HEK293 (cell line): ENCODE measurements around the gene TEX19.

ENCODE experiments used
- CTCF ChIA-PET: fragments of 350-600 bp; formaldehyde crosslinking; extraction: SDS; loops from one replicate; lab custom pipeline; 2021; ENCODE audit warnings: antibody characterized with exemption; lab: Yijun Ruan, JAX
- POLR2A ChIA-PET: fragments of 300-600 bp; formaldehyde crosslinking; extraction: SDS; loops from one replicate; lab custom pipeline; 2020; ENCODE audit warnings: antibody characterized with exemption, inconsistent platforms; lab: Yijun Ruan, JAX
- H3K27ac ChIP-seq: fragments of 200-500 bp; sonication (Bioruptor generic); 2 replicates; pipeline ENCODE4 v1.5.1; 2014; ENCODE audit warnings: low read depth, low read length, control low read depth, inconsistent platforms; ENCODE audit errors: extremely low read depth
- H3K36me3 ChIP-seq, 2 experiments: fragments of 200-500 bp in 1 of 2; sonication (Bioruptor generic) in 1 of 2; 1 replicate in 1 of 2; 2 replicates in 1 of 2; pipeline ENCODE4 v1.5.1; 2014 to 2017; ENCODE audit warnings: inconsistent platforms in 2 of 2, low read length in 2 of 2; ENCODE audit not compliant: control insufficient read depth in 2 of 2, insufficient read depth in 1 of 2
- H3K4me1 ChIP-seq: fragments of 200-500 bp; sonication (Bioruptor generic); 2 replicates; pipeline ENCODE4 v1.5.1; 2014; ENCODE audit warnings: mild to moderate bottlenecking, low read length, inconsistent platforms; ENCODE audit not compliant: control insufficient read depth, insufficient read depth
- H3K4me3 ChIP-seq: 2 replicates; pipeline ENCODE4 v1.5.1; 2011; ENCODE audit warnings: low read depth, mild to moderate bottlenecking, control low read depth, low read length, moderate library complexity
- H3K9me3 ChIP-seq: fragments of 200-500 bp; sonication (Bioruptor generic); 2 replicates; pipeline ENCODE4 v1.5.1; 2014; ENCODE audit warnings: low read depth, low read length, inconsistent platforms; ENCODE audit not compliant: control insufficient read depth, insufficient read depth
- BCL11A ChIP-seq: fragments of 450-650 bp; formaldehyde crosslinking; IDR thresholded peaks from 2 replicates; pipeline ENCODE4 v1.5.1; 2016; ENCODE audit warnings: low read depth, missing biosample characterization, missing genetic modification characterization
- BCL11B ChIP-seq: fragments of 450-650 bp; formaldehyde crosslinking; IDR thresholded peaks from 2 replicates; pipeline ENCODE4 v1.5.1; 2016; ENCODE audit warnings: low read depth, missing biosample characterization, missing genetic modification characterization
- EGR2 ChIP-seq: fragments of 450-650 bp; formaldehyde crosslinking; IDR thresholded peaks from 2 replicates; pipeline ENCODE4 v1.5.1; 2016; ENCODE audit warnings: low read depth, missing biosample characterization, missing genetic modification characterization
- GLIS2 ChIP-seq: fragments of 450-650 bp; formaldehyde crosslinking; IDR thresholded peaks from 2 replicates; pipeline ENCODE4 v1.5.1; 2016; ENCODE audit warnings: missing biosample characterization, missing genetic modification characterization
- MZF1 ChIP-seq: fragments of 450-650 bp; formaldehyde crosslinking; IDR thresholded peaks from 2 replicates; pipeline ENCODE4 v1.5.1; 2017; ENCODE audit warnings: missing biosample characterization, missing genetic modification characterization, borderline replicate concordance
- WT1 ChIP-seq: fragments of 450-650 bp; formaldehyde crosslinking; IDR thresholded peaks from 2 replicates; pipeline ENCODE4 v1.5.1; 2016; ENCODE audit warnings: missing biosample characterization, missing genetic modification characterization
- ZBTB21 ChIP-seq: fragments of 450-650 bp; formaldehyde crosslinking; IDR thresholded peaks from 2 replicates; pipeline ENCODE4 v1.5.1; 2017; ENCODE audit warnings: missing biosample characterization, missing genetic modification characterization
- ZNF10 ChIP-seq: fragments of 450-650 bp; formaldehyde crosslinking; IDR thresholded peaks from 2 replicates; pipeline ENCODE4 v1.5.1; 2017; ENCODE audit warnings: missing biosample characterization, missing genetic modification characterization
- ZNF114 ChIP-seq: fragments of 450-650 bp; formaldehyde crosslinking; IDR thresholded peaks from 2 replicates; pipeline ENCODE4 v1.5.0; 2017; ENCODE audit warnings: missing biosample characterization, missing genetic modification characterization
- ZNF174 ChIP-seq: fragments of 450-650 bp; formaldehyde crosslinking; IDR thresholded peaks from 2 replicates; pipeline ENCODE4 v1.5.0; 2017; ENCODE audit warnings: missing biosample characterization, mild to moderate bottlenecking, missing genetic modification characterization
- ZNF184 ChIP-seq: fragments of 450-650 bp; IDR thresholded peaks from 2 replicates; pipeline ENCODE4 v1.5.1; 2018; ENCODE audit warnings: missing biosample characterization, mild to moderate bottlenecking, missing genetic modification characterization
- ZNF311 ChIP-seq: fragments of 450-650 bp; formaldehyde crosslinking; IDR thresholded peaks from 2 replicates; pipeline ENCODE4 v1.5.1; 2017; ENCODE audit warnings: missing biosample characterization, missing genetic modification characterization, borderline replicate concordance
- ZNF341 ChIP-seq: fragments of 450-650 bp; formaldehyde crosslinking; IDR thresholded peaks from 2 replicates; pipeline ENCODE4; 2016; ENCODE audit warnings: low read depth, missing biosample characterization, missing genetic modification characterization
- ZNF600 ChIP-seq: fragments of 450-650 bp; formaldehyde crosslinking; IDR thresholded peaks from 2 replicates; pipeline ENCODE4 v1.5.1; 2016; ENCODE audit warnings: missing biosample characterization, missing genetic modification characterization
- ZNF624 ChIP-seq: fragments of 450-650 bp; formaldehyde crosslinking; IDR thresholded peaks from 2 replicates; pipeline ENCODE4 v1.5.1; 2017; ENCODE audit warnings: missing biosample characterization, missing genetic modification characterization
- ZNF629 ChIP-seq: fragments of 450-650 bp; formaldehyde crosslinking; IDR thresholded peaks from 2 replicates; pipeline ENCODE4 v1.5.1; 2017; ENCODE audit warnings: missing biosample characterization, missing genetic modification characterization
- ZSCAN23 ChIP-seq: fragments of 450-650 bp; formaldehyde crosslinking; IDR thresholded peaks from 2 replicates; pipeline ENCODE4 v1.5.1; 2016; ENCODE audit warnings: missing biosample characterization, missing genetic modification characterization
- TF ChIP-seq, protein P1 (sequence below): fragments of 450-650 bp; formaldehyde crosslinking; conservative IDR thresholded peaks from 2 replicates; pipeline ENCODE4 v1.5.1; 2016; ENCODE audit warnings: low read depth, missing biosample characterization, missing genetic modification characterization
- TF ChIP-seq, protein P2 (sequence below): fragments of 450-650 bp; formaldehyde crosslinking; IDR thresholded peaks from 2 replicates; pipeline ENCODE4 v1.5.1; 2016; ENCODE audit warnings: missing biosample characterization, missing genetic modification characterization
- TF ChIP-seq, protein P3 (sequence below): fragments of 450-650 bp; formaldehyde crosslinking; IDR thresholded peaks from 2 replicates; pipeline ENCODE4 v1.5.1; 2016; ENCODE audit warnings: missing biosample characterization, missing genetic modification characterization
- TF ChIP-seq, protein P4 (sequence below): fragments of 450-650 bp; formaldehyde crosslinking; IDR thresholded peaks from 2 replicates; pipeline ENCODE4 v1.5.1; 2016; ENCODE audit warnings: missing biosample characterization, missing genetic modification characterization
- TF ChIP-seq, protein P5 (sequence below): fragments of 450-650 bp; formaldehyde crosslinking; IDR thresholded peaks from 2 replicates; pipeline ENCODE4 v1.5.1; 2016; ENCODE audit warnings: missing biosample characterization, missing genetic modification characterization

TEX19 gene

DNA sequence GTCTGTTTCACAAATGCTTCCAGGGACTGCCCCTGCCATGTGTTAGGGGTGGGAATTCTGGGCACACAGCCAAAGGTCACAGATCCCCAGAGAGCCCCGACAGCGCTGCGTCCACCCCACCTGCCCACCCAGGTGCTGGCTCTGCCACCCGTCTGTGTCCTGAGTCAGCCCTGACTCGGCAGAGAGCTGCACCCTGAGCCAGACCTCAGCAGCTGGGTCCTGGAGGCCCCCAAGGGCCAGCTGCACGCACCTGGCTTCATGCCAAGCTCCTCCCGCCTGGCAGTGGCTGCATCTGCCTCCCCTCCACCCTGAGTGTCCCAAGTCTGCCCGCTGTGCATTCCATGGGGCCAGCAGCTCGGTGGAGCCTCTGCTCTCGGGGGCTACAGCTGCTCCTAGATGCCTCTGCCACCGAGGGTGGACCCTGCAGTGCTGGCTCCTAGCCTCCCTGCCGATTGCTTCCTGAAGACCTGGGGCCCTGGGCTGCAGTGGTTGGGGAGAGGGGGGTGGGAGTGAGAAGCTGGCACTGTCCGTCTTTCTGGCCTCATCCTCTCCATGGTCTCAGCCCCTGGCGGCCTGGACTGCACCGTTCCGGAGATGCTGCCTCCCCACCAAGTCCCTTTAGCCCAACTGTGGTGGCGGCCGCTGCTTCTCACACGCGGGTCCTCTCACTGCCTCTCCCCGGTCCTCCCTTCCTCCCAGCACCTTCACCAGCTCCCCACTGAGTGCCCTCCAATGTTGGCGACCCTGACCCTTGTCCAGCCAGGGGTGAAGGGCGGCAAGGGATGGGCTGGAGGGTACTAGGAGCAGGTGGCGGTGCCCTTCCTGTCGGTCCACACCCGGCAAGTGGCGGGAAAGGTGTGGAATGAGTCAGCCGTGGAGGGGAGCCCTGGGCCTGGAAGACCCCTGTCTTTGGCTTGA is 28.5 kb upstream of the TEX19 start:
- H3K4me1 ChIP-seq, result peaks cover 21% of the 10 kb centered on the region
- H3K36me3 ChIP-seq, result no peaks in the 10 kb centered on the region
- H3K27ac ChIP-seq, result peak overlapping the region; percentile 19; the same call in 1 of the 2 replicates
- H3K9me3 ChIP-seq, result no peaks in the 10 kb centered on the region
- POLR2A ChIA-PET, result interaction anchor here (0.8 to 1.4 kb wide), 3 partner anchors 9 to 47 kb away, joined by 3 to 12 read pairs (median 3); no protein-coding TSS in a partner anchor
- CTCF ChIA-PET, result interaction anchor here (0.6 to 2.2 kb wide), 6 partner anchors 9 to 164 kb away, joined by 3 to 13 read pairs (median 4); no protein-coding TSS in a partner anchor
- H3K4me3 ChIP-seq, result no peak overlapping the region
- TF ChIP-seq GLIS2 (peak; percentile 75), ZNF10 (tag by site-specific recombination) (peak; percentile 45; the same call in 1 of the 2 replicates), MZF1 (tag by site-specific recombination) (0 out of 2 replicates have a peak, but pooled peaks have one; percentile 41), BCL11B (peak; percentile 26; the same call in 1 of the 2 replicates), ZNF600 (tag by site-specific recombination) (peak; percentile 88), ZNF629 (peak; percentile 49), ZNF341 (tag by site-specific recombination) (peak; percentile 90), EGR2 (no peak), ZBTB21 (tag by site-specific recombination) (no peak), ZNF174 (tag by site-specific recombination) (no peak), ZSCAN23 (tag by site-specific recombination) (no peak), WT1 (tag by site-specific recombination) (peak; percentile 70), BCL11A (tag by site-specific recombination) (peak; percentile 48; the same call in 1 of the 2 replicates), ZNF184 (tag by site-specific recombination) (peak; percentile 66; the same call in 1 of the 2 replicates), ZNF624 (peak; percentile 50; the same call in 1 of the 2 replicates), ZNF114 (no peak), ZNF311 (tag by site-specific recombination) (no peak)
- TF ChIP-seq, protein P1, sequence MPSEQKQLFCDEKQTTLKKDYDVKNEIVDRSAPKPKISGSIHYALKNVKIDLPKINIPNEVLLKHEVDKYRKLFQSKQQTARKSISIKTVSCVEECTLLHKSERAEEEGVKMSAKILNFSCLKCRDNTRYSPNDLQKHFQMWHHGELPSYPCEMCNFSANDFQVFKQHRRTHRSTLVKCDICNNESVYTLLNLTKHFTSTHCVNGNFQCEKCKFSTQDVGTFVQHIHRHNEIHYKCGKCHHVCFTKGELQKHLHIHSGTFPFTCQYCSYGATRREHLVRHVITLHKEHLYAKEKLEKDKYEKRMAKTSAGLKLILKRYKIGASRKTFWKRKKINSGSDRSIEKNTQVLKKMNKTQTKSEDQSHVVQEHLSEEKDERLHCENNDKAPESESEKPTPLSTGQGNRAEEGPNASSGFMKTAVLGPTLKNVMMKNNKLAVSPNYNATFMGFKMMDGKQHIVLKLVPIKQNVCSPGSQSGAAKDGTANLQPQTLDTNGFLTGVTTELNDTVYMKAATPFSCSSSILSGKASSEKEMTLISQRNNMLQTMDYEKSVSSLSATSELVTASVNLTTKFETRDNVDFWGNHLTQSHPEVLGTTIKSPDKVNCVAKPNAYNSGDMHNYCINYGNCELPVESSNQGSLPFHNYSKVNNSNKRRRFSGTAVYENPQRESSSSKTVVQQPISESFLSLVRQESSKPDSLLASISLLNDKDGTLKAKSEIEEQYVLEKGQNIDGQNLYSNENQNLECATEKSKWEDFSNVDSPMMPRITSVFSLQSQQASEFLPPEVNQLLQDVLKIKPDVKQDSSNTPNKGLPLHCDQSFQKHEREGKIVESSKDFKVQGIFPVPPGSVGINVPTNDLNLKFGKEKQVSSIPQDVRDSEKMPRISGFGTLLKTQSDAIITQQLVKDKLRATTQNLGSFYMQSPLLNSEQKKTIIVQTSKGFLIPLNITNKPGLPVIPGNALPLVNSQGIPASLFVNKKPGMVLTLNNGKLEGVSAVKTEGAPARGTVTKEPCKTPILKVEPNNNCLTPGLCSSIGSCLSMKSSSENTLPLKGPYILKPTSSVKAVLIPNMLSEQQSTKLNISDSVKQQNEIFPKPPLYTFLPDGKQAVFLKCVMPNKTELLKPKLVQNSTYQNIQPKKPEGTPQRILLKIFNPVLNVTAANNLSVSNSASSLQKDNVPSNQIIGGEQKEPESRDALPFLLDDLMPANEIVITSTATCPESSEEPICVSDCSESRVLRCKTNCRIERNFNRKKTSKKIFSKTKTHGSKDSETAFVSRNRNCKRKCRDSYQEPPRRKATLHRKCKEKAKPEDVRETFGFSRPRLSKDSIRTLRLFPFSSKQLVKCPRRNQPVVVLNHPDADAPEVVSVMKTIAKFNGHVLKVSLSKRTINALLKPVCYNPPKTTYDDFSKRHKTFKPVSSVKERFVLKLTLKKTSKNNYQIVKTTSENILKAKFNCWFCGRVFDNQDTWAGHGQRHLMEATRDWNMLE (tag by site-specific recombination), result no peak
- TF ChIP-seq, protein P2, sequence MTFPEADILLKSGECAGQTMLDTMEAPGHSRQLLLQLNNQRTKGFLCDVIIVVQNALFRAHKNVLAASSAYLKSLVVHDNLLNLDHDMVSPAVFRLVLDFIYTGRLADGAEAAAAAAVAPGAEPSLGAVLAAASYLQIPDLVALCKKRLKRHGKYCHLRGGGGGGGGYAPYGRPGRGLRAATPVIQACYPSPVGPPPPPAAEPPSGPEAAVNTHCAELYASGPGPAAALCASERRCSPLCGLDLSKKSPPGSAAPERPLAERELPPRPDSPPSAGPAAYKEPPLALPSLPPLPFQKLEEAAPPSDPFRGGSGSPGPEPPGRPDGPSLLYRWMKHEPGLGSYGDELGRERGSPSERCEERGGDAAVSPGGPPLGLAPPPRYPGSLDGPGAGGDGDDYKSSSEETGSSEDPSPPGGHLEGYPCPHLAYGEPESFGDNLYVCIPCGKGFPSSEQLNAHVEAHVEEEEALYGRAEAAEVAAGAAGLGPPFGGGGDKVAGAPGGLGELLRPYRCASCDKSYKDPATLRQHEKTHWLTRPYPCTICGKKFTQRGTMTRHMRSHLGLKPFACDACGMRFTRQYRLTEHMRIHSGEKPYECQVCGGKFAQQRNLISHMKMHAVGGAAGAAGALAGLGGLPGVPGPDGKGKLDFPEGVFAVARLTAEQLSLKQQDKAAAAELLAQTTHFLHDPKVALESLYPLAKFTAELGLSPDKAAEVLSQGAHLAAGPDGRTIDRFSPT (tag by site-specific recombination), result peak; percentile 48; the same call in 1 of the 2 replicates
- TF ChIP-seq, protein P3, sequence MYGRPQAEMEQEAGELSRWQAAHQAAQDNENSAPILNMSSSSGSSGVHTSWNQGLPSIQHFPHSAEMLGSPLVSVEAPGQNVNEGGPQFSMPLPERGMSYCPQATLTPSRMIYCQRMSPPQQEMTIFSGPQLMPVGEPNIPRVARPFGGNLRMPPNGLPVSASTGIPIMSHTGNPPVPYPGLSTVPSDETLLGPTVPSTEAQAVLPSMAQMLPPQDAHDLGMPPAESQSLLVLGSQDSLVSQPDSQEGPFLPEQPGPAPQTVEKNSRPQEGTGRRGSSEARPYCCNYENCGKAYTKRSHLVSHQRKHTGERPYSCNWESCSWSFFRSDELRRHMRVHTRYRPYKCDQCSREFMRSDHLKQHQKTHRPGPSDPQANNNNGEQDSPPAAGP (tag by site-specific recombination), result peak; percentile 93
- TF ChIP-seq, protein P4, sequence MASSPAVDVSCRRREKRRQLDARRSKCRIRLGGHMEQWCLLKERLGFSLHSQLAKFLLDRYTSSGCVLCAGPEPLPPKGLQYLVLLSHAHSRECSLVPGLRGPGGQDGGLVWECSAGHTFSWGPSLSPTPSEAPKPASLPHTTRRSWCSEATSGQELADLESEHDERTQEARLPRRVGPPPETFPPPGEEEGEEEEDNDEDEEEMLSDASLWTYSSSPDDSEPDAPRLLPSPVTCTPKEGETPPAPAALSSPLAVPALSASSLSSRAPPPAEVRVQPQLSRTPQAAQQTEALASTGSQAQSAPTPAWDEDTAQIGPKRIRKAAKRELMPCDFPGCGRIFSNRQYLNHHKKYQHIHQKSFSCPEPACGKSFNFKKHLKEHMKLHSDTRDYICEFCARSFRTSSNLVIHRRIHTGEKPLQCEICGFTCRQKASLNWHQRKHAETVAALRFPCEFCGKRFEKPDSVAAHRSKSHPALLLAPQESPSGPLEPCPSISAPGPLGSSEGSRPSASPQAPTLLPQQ, result peak; percentile 56; the same call in 1 of the 2 replicates
- TF ChIP-seq, protein P5, sequence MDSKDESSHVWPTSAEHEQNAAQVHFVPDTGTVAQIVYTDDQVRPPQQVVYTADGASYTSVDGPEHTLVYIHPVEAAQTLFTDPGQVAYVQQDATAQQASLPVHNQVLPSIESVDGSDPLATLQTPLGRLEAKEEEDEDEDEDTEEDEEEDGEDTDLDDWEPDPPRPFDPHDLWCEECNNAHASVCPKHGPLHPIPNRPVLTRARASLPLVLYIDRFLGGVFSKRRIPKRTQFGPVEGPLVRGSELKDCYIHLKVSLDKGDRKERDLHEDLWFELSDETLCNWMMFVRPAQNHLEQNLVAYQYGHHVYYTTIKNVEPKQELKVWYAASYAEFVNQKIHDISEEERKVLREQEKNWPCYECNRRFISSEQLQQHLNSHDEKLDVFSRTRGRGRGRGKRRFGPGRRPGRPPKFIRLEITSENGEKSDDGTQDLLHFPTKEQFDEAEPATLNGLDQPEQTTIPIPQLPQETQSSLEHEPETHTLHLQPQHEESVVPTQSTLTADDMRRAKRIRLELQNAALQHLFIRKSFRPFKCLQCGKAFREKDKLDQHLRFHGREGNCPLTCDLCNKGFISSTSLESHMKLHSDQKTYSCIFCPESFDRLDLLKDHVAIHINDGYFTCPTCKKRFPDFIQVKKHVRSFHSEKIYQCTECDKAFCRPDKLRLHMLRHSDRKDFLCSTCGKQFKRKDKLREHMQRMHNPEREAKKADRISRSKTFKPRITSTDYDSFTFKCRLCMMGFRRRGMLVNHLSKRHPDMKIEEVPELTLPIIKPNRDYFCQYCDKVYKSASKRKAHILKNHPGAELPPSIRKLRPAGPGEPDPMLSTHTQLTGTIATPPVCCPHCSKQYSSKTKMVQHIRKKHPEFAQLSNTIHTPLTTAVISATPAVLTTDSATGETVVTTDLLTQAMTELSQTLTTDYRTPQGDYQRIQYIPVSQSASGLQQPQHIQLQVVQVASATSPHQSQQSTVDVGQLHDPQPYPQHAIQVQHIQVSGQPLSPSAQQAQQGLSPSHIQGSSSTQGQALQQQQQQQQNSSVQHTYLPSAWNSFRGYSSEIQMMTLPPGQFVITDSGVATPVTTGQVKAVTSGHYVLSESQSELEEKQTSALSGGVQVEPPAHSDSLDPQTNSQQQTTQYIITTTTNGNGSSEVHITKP (tag by site-specific recombination), result peak; percentile 71; the same call in 1 of the 2 replicates
